ENCODE data around the gene RUVBL1.

- TF ChIP-seq CTCF (IDR thresholded peaks at IDR 0.05; ENCODE audit: low read depth, low read length) (no peak), EZH2phosphoT487 (IDR thresholded peaks at IDR 0.05; ENCODE audit: low read depth) (no peak)
These were observed 48.6 kb downstream of the RUVBL1 start for GRCh38 chr3:128074851-128075521.
